Osteoblast (primary cell): ENCODE data around the gene TAAR8. TPM values are rescaled to one million over a fixed set of nuclear protein-coding genes. Genes with fewer than 3 reads are reported as not detected.

Experiments
- DNase-seq: peaks from one replicate; pipeline ENCODE4 v3.0.0; 2011; ENCODE audit warnings: low spot score, mixed read lengths; ENCODE audit not compliant: insufficient read length; ENCODE audit errors: missing footprints
- H2AFZ ChIP-seq: 2 replicates; pipeline ENCODE4 v1.6.0; 2011; ENCODE audit warnings: mild to moderate bottlenecking, low read length
- H3K27ac ChIP-seq: 2 replicates; pipeline ENCODE4 v1.5.1; 2011; ENCODE audit warnings: mild to moderate bottlenecking, low read depth, low read length, moderate library complexity
- H3K27me3 ChIP-seq: 2 replicates; pipeline ENCODE4 v1.6.0; 2012; ENCODE audit warnings: mild to moderate bottlenecking, control low read depth, inconsistent platforms, low read length, moderate library complexity; ENCODE audit not compliant: insufficient read depth
- H3K36me3 ChIP-seq: 2 replicates; pipeline ENCODE4 v1.5.1; 2011; ENCODE audit warnings: mild to moderate bottlenecking, low read length, control low read depth, moderate library complexity; ENCODE audit not compliant: insufficient read depth
- H3K4me1 ChIP-seq: 2 replicates; pipeline ENCODE4 v1.5.1; 2011; ENCODE audit warnings: mild to moderate bottlenecking, low read length, control low read depth, moderate library complexity; ENCODE audit not compliant: insufficient read depth
- H3K4me2 ChIP-seq: 2 replicates; pipeline ENCODE4 v1.6.0; 2011; ENCODE audit warnings: mild to moderate bottlenecking, low read length; ENCODE audit not compliant: insufficient read depth
- H3K4me3 ChIP-seq: fragments of 200-600 bp; sonication (generic); 3 replicates; pipeline ENCODE4 v1.5.1; 2012; ENCODE audit warnings: mild to moderate bottlenecking, low read length, inconsistent platforms; ENCODE audit not compliant: insufficient read depth
- H3K79me2 ChIP-seq: 2 replicates; pipeline ENCODE4 v1.6.0; 2012; ENCODE audit warnings: mild to moderate bottlenecking, low read length, control low read depth, inconsistent platforms; ENCODE audit not compliant: insufficient read depth
- H3K9me3 ChIP-seq: 2 replicates; pipeline ENCODE4 v1.5.1; 2011; ENCODE audit warnings: low read depth, low read length, control low read depth
- H4K20me1 ChIP-seq: 2 replicates; pipeline ENCODE4 v1.6.0; 2012; ENCODE audit warnings: mild to moderate bottlenecking, low read length, control low read depth; ENCODE audit not compliant: insufficient read depth
- CTCF ChIP-seq: IDR thresholded peaks from 2 replicates; pipeline ENCODE4 v1.5.1; 2011; ENCODE audit warnings: mild to moderate bottlenecking, low read depth, low read length, moderate library complexity; ENCODE audit errors: extremely low read depth
- total RNA-seq: library from RNA; depleted of rRNA; stranded (reverse); fragments of >200 nt; gene quantifications from 2 replicates; pipeline ENCODE4 v1.2.3, GENCODE V29; 2012

TAAR8 gene
- total RNA-seq, 1 donor = not detected

GRCh38 chr6:132506869-132507808, 45.3 kb upstream of the TAAR8 start:
- Histone ChIP-seq H3K4me2 (no peak overlapping the region), H3K79me2 (peaks cover 90% of the 10 kb centered on the region), H2AFZ (no peak overlapping the region), H3K4me1 (peaks cover 16% of the 10 kb centered on the region), H3K27me3 (no peaks in the 10 kb centered on the region), H3K36me3 (peaks cover 3% of the 10 kb centered on the region), H3K27ac (no peak overlapping the region), H3K9me3 (no peaks in the 10 kb centered on the region), H4K20me1 (peaks cover 46% of the 10 kb centered on the region), H3K4me3 (no peak overlapping the region)
- no peak for TF ChIP-seq CTCF
- DNase-seq = no peak

- peak; percentile 53 for DNase-seq
- Histone ChIP-seq H3K9me3 (no peaks in the 10 kb centered on the region), H4K20me1 (peaks cover 32% of the 10 kb centered on the region), H3K79me2 (peaks cover 66% of the 10 kb centered on the region), H3K4me2 (peak overlapping the region; percentile 93), H3K36me3 (no peaks in the 10 kb centered on the region), H3K4me1 (peaks cover 37% of the 10 kb centered on the region), H2AFZ (no peak overlapping the region), H3K4me3 (peak overlapping the region; percentile 87), H3K27ac (no peak overlapping the region), H3K27me3 (peaks cover 2% of the 10 kb centered on the region)
- no peak for TF ChIP-seq CTCF
Measured at GRCh38 chr6:132511210-132511830, 41.2 kb upstream of the TAAR8 start.

GRCh38 chr6:132511831-132512220, 40.6 kb upstream of the TAAR8 start:
- Histone ChIP-seq H3K4me2 (peak overlapping the region; percentile 93), H3K9me3 (no peaks in the 10 kb centered on the region), H3K27ac (no peak overlapping the region), H3K4me1 (peaks cover 37% of the 10 kb centered on the region), H3K27me3 (peaks cover 3% of the 10 kb centered on the region), H3K79me2 (peaks cover 61% of the 10 kb centered on the region), H2AFZ (no peak overlapping the region), H3K4me3 (peak overlapping the region; percentile 87), H4K20me1 (peaks cover 32% of the 10 kb centered on the region), H3K36me3 (no peaks in the 10 kb centered on the region)
- DNase-seq = no peak
- TF ChIP-seq CTCF = no peak

- Histone ChIP-seq H3K4me2 (peak overlapping the region; percentile 93), H3K9me3 (no peaks in the 10 kb centered on the region), H2AFZ (no peak overlapping the region), H3K4me1 (peaks cover 37% of the 10 kb centered on the region), H3K27me3 (peaks cover 3% of the 10 kb centered on the region), H3K36me3 (no peaks in the 10 kb centered on the region), H4K20me1 (peaks cover 27% of the 10 kb centered on the region), H3K4me3 (peak overlapping the region; percentile 87), H3K27ac (peak overlapping the region; percentile 8), H3K79me2 (peaks cover 56% of the 10 kb centered on the region)
- DNase-seq = no peak
- TF ChIP-seq CTCF = no peak
Measured at GRCh38 chr6:132512342-132512637, 40.2 kb upstream of the TAAR8 start.
